Smooth muscle cell (in vitro differentiated cells): ENCODE results near the gene LCN12. TPM values are rescaled to one million over a fixed set of nuclear protein-coding genes. Genes with fewer than 3 reads are reported as not detected.

Experiments used
- DNase-seq: peaks from one replicate; lab custom pipeline; 2025; ENCODE audit not compliant: unreplicated experiment; lab: John Stamatoyannopoulos, UW
- H2AFZ ChIP-seq: fragments of 200-600 bp; sonication (generic); 2 replicates; pipeline ENCODE4 v1.6.0; 2016; ENCODE audit warnings: antibody characterized with exemption, low read depth, mild to moderate bottlenecking
- H3F3A ChIP-seq: fragments of 200-600 bp; sonication (generic); 2 replicates; pipeline ENCODE4 v1.6.0; 2017; ENCODE audit warnings: antibody characterized with exemption, low read depth
- H3K27ac ChIP-seq: fragments of 200-600 bp; sonication (generic); 2 replicates; pipeline ENCODE4 v1.5.1; 2016; ENCODE audit warnings: low read depth, mild to moderate bottlenecking
- H3K27me3 ChIP-seq: fragments of 200-600 bp; sonication (generic); 2 replicates; pipeline ENCODE4 v1.6.1; 2016; ENCODE audit warnings: low read depth, mild to moderate bottlenecking
- H3K36me3 ChIP-seq: fragments of 200-600 bp; sonication (generic); 2 replicates; pipeline ENCODE4 v1.5.1; 2016; ENCODE audit warnings: low read depth
- H3K4me1 ChIP-seq: fragments of 200-600 bp; sonication (generic); 2 replicates; pipeline ENCODE4 v1.5.1; 2016; ENCODE audit warnings: low read depth
- H3K4me2 ChIP-seq: fragments of 200-600 bp; sonication (generic); 2 replicates; pipeline ENCODE4 v1.6.0; 2016; ENCODE audit warnings: mild to moderate bottlenecking
- H3K4me3 ChIP-seq: fragments of 200-600 bp; sonication (generic); 2 replicates; pipeline ENCODE4 v1.5.1; 2016; ENCODE audit warnings: mild to moderate bottlenecking
- H3K79me2 ChIP-seq: fragments of 200-600 bp; sonication (generic); 2 replicates; pipeline ENCODE4 v1.6.0; 2016; ENCODE audit warnings: low read depth, mild to moderate bottlenecking
- H3K9ac ChIP-seq: fragments of 200-600 bp; sonication (generic); 2 replicates; pipeline ENCODE4 v1.6.0; 2016; ENCODE audit warnings: low read depth
- H3K9me3 ChIP-seq: fragments of 200-600 bp; sonication (generic); replicated peaks from 2 replicates; pipeline ENCODE4 v1.5.1; 2016; ENCODE audit warnings: low read depth
- H4K20me1 ChIP-seq: fragments of 200-600 bp; sonication (generic); 2 replicates; pipeline ENCODE4 v1.6.0; 2016; ENCODE audit warnings: low read depth
- CTCF ChIP-seq: fragments of 200-600 bp; sonication (generic); IDR thresholded peaks from 2 replicates; pipeline ENCODE4 v1.5.1; 2017; ENCODE audit warnings: borderline replicate concordance, mild to moderate bottlenecking, antibody characterized with exemption; ENCODE audit not compliant: insufficient read depth, poor library complexity, severe bottlenecking
- WGBS: methylation state at CpG from one replicate; pipeline ENCODE4 v1.1.7; 2016; ENCODE audit warnings: low lambda C conversion rate; 5-methylcytosine and 5-hydroxymethylcytosine counted together
- polyA plus RNA-seq: library from polyadenylated mRNA; unstranded; fragments of >200 nt; fragmentation: Nextera tagmentation; extraction: Ambion mirVana; gene quantifications from 2 replicates; pipeline ENCODE4 v1.2.1, GENCODE V29; 2016
- total RNA-seq: library from RNA; depleted of rRNA; stranded (reverse); fragments of >200 nt; gene quantifications from 2 replicates; pipeline ENCODE4 v1.2.3, GENCODE V29; 2014

LCN12 gene
- total and polyA plus RNA-seq, 2 experiments from 2014 or later: not detected

GRCh38 chr9:136969774-136970173 lies 17.7 kb downstream of the LCN12 start:
- H2AFZ ChIP-seq: no peak overlapping the region
- H3K4me1 ChIP-seq: no peaks in the 10 kb centered on the region
- H3K4me2 ChIP-seq: no peak overlapping the region
- H3K9ac ChIP-seq: no peak overlapping the region
- H3K27ac ChIP-seq: no peak overlapping the region
- H3F3A ChIP-seq: no peaks in the 10 kb centered on the region
- 80% methylated on average over 4 of the region's 5 CpGs for WGBS
- no peaks in the 10 kb centered on the region for H3K36me3 ChIP-seq
- no peak for TF ChIP-seq CTCF
- no peaks in the 10 kb centered on the region for H3K9me3 ChIP-seq
- H3K27me3 ChIP-seq: no peaks in the 10 kb centered on the region
- no peaks in the 10 kb centered on the region for H4K20me1 ChIP-seq
- no peaks in the 10 kb centered on the region for H3K79me2 ChIP-seq
- H3K4me3 ChIP-seq: no peak overlapping the region
- no peak for DNase-seq

GRCh38 chr9:136970361-136970760 lies 18.3 kb downstream of the LCN12 start:
- Histone ChIP-seq H3K4me1 (no peaks in the 10 kb centered on the region), H3K79me2 (no peaks in the 10 kb centered on the region), H2AFZ (no peak overlapping the region), H3K36me3 (no peaks in the 10 kb centered on the region), H3K27ac (no peak overlapping the region), H3K9me3 (no peaks in the 10 kb centered on the region), H3K4me2 (no peak overlapping the region), H3K4me3 (no peak overlapping the region), H3F3A (no peaks in the 10 kb centered on the region), H4K20me1 (no peaks in the 10 kb centered on the region), H3K9ac (no peak overlapping the region), H3K27me3 (no peaks in the 10 kb centered on the region)
- WGBS: 91% methylated on average over 11 of the region's 11 CpGs
- no peak for DNase-seq
- TF ChIP-seq CTCF: no peak

GRCh38 chr9:136971746-136972145 lies 19.7 kb downstream of the LCN12 start:
- WGBS: 81% methylated on average over 14 of the region's 14 CpGs
- H3K27me3 ChIP-seq: no peaks in the 10 kb centered on the region
- no peak overlapping the region for H2AFZ ChIP-seq
- H3K4me3 ChIP-seq: no peak overlapping the region
- no peaks in the 10 kb centered on the region for H3K4me1 ChIP-seq
- no peaks in the 10 kb centered on the region for H3K9me3 ChIP-seq
- H3K36me3 ChIP-seq: no peaks in the 10 kb centered on the region
- H4K20me1 ChIP-seq: no peaks in the 10 kb centered on the region
- no peak for TF ChIP-seq CTCF
- no peaks in the 10 kb centered on the region for H3K79me2 ChIP-seq
- no peak for DNase-seq
- no peak overlapping the region for H3K4me2 ChIP-seq
- H3K9ac ChIP-seq: no peak overlapping the region
- no peak overlapping the region for H3K27ac ChIP-seq
- no peaks in the 10 kb centered on the region for H3F3A ChIP-seq

- DNase-seq: no peak
- Histone ChIP-seq H3K9me3 (no peaks in the 10 kb centered on the region), H3K79me2 (no peaks in the 10 kb centered on the region), H3K4me3 (no peak overlapping the region), H3K27me3 (no peaks in the 10 kb centered on the region), H3K9ac (no peak overlapping the region), H2AFZ (no peak overlapping the region), H4K20me1 (no peaks in the 10 kb centered on the region), H3K27ac (no peak overlapping the region), H3K36me3 (no peaks in the 10 kb centered on the region), H3F3A (no peaks in the 10 kb centered on the region), H3K4me1 (peaks cover 2% of the 10 kb centered on the region), H3K4me2 (no peak overlapping the region)
- WGBS: 91% methylated on average over 11 of the region's 11 CpGs
- TF ChIP-seq CTCF: no peak
Observed at GRCh38 chr9:136972335-136972734, 20.3 kb downstream of the LCN12 start.
